RWPE1 (cell line): ENCODE results near the gene BCL2L11.

ENCODE experiments used
- CTCF ChIA-PET: fragments of 350-600 bp; sonication (Branson Sonifier 250); formaldehyde crosslinking; extraction: SDS; loops from one replicate; lab custom pipeline; 2021; lab: Yijun Ruan, JAX
- POLR2A ChIA-PET: fragments of 400-600 bp; formaldehyde crosslinking; extraction: SDS; loops from one replicate; lab custom pipeline; 2020; ENCODE audit warnings: antibody characterized with exemption; ENCODE audit not compliant: low non-redundant PET; lab: Yijun Ruan, JAX
- DNase-seq: peaks from one replicate; pipeline ENCODE4 v3.0.0; 2012; ENCODE audit warnings: low spot score
- H3K27ac ChIP-seq: fragments of 450-650 bp; 2 replicates; pipeline ENCODE4 v1.5.1; 2017
- TF ChIP-seq, protein P1 (sequence below): fragments of 450-650 bp; conservative IDR thresholded peaks from 2 replicates; pipeline ENCODE4 v1.5.1; 2017; ENCODE audit warnings: low read depth, mild to moderate bottlenecking

BCL2L11 gene

DNA sequence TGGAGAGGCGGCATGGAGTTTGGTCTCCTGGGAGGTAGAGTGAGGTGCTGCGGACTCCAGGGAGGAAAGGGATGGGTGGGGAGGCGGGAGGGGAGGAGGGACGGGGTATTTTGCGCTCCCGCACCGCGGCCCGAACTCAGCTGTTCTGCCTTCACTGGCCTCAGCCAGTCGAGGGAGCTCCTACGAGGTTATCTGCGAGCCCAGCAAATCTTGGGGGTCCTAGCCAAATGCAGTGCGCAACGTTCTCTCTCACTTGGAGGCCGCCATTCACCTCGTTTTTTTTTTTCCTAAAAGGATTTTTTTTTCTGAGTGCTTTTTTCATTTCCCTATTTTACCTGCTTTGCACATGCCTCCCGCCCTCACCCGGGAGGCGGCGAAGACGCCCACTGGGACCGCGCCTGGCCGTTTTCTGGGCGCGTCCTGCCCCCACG lies 877 bp upstream of the BCL2L11 start:
- no peak for DNase-seq
- ChIA-PET POLR2A (interaction anchor here (1.1 kb wide), 2 partner anchors 29 to 90 kb away, joined by 3 read pairs; no protein-coding TSS in a partner anchor), CTCF (interaction anchor here (0.5 kb wide), 1 partner anchor 420 kb away, joined by 5 read pairs; no protein-coding TSS in a partner anchor)
- TF ChIP-seq, protein P1, sequence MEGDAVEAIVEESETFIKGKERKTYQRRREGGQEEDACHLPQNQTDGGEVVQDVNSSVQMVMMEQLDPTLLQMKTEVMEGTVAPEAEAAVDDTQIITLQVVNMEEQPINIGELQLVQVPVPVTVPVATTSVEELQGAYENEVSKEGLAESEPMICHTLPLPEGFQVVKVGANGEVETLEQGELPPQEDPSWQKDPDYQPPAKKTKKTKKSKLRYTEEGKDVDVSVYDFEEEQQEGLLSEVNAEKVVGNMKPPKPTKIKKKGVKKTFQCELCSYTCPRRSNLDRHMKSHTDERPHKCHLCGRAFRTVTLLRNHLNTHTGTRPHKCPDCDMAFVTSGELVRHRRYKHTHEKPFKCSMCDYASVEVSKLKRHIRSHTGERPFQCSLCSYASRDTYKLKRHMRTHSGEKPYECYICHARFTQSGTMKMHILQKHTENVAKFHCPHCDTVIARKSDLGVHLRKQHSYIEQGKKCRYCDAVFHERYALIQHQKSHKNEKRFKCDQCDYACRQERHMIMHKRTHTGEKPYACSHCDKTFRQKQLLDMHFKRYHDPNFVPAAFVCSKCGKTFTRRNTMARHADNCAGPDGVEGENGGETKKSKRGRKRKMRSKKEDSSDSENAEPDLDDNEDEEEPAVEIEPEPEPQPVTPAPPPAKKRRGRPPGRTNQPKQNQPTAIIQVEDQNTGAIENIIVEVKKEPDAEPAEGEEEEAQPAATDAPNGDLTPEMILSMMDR, result no peak
- H3K27ac ChIP-seq, result peak overlapping the region; percentile 93

GRCh38 chr2:111121028-111121827 lies 514 bp downstream of the BCL2L11 start:
- DNase-seq, result peak; percentile 27
- peak overlapping the region; percentile 93 for H3K27ac ChIP-seq
- CTCF ChIA-PET, result no interaction called here
- TF ChIP-seq, protein P1, result no peak
- POLR2A ChIA-PET, result interaction anchor here (0.6 to 1.4 kb wide), 4 partner anchors 12 to 308 kb away, joined by 3 to 5 read pairs (median 4); no protein-coding TSS in a partner anchor

- POLR2A ChIA-PET, result interaction anchor here (1.4 kb wide), 1 partner anchor 11 kb away, joined by 5 read pairs; no protein-coding TSS in a partner anchor
Measured at GRCh38 chr2:111121828-111122630, 1.3 kb downstream of the BCL2L11 start.

GRCh38 chr2:111122631-111123421 lies 2.1 kb downstream of the BCL2L11 start:
- POLR2A ChIA-PET, result interaction anchor here (0.7 kb wide), 1 partner anchor 100 kb away, joined by 3 read pairs; no protein-coding TSS in a partner anchor
- TF ChIP-seq, protein P1, result no peak

More at GRCh38 chr2:111121828-111122630, 1.3 kb downstream of the BCL2L11 start:
- H3K27ac ChIP-seq, result peak overlapping the region; percentile 93
- TF ChIP-seq, protein P1, result no peak
- CTCF ChIA-PET, result no interaction called here
- DNase-seq, result peak; percentile 91

DNA sequence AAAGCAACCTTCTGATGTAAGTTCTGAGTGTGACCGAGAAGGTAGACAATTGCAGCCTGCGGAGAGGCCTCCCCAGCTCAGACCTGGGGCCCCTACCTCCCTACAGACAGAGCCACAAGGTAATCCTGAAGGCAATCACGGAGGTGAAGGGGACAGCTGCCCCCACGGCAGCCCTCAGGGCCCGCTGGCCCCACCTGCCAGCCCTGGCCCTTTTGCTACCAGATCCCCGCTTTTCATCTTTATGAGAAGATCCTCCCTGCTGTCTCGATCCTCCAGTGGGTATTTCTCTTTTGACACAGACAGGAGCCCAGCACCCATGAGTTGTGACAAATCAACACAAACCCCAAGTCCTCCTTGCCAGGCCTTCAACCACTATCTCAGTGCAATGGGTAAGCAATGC lies 3.0 kb downstream of the BCL2L11 start:
- CTCF ChIA-PET, result no interaction called here
- TF ChIP-seq, protein P1, result no peak
- POLR2A ChIA-PET, result interaction anchor here (0.7 kb wide), 1 partner anchor 99 kb away, joined by 3 read pairs; no protein-coding TSS in a partner anchor
- H3K27ac ChIP-seq, result peak overlapping the region; percentile 93
- no peak for DNase-seq

More at GRCh38 chr2:111122631-111123421, 2.1 kb downstream of the BCL2L11 start:
- CTCF ChIA-PET, result no interaction called here
- peak overlapping the region; percentile 93 for H3K27ac ChIP-seq
- DNase-seq, result peak; percentile 60
